ENCODE measurements around the gene CDHR3. TPM values are rescaled to one million over a fixed set of nuclear protein-coding genes. Genes with fewer than 3 reads are reported as not detected.

The CDHR3 gene
- total RNA-seq, 1 experiment from 2014 or later: not detected

DNA sequence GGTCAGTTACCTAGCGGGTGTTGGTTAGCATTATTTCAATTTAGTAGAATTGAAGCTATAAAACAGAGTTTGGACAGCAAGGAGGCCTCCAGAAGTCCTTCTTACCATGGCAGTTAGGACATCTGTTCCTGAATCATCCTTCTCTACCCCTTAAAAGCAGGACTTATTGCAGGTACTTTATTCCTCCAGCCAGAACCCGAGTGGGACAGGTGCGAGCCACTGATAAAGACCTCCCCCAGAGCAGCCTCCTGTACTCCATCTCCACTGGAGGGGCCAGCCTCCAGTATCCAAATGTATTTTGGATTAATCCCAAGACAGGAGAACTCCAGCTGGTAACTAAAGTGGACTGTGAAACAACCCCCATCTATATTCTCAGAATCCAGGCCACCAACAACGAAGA lies 54.6 kb downstream of the CDHR3 start:
- Histone ChIP-seq H4K20me1 (ENCODE audit: insufficient read depth, low read depth, low read length) (no peaks in the 10 kb centered on the region), H3K27ac (ENCODE audit: low read length) (no peak overlapping the region), H3K27me3 (ENCODE audit: low read length) (no peaks in the 10 kb centered on the region), H3K36me3 (ENCODE audit: insufficient read depth, low read length) (no peaks in the 10 kb centered on the region), H3K4me3 (ENCODE audit: low read length) (no peak overlapping the region), H3K9me3 (ENCODE audit: low read length) (no peaks in the 10 kb centered on the region), H2AFZ (ENCODE audit: low read length) (no peak overlapping the region), H3K9me2 (replicated peaks; ENCODE audit: insufficient read depth, low read length) (no peaks in the 10 kb centered on the region), H3K9ac (ENCODE audit: low read length) (no peak overlapping the region), H3K4me1 (ENCODE audit: low read length) (peaks cover 13% of the 10 kb centered on the region), H3K4me2 (ENCODE audit: low read depth, low read length, poor library complexity, severe bottlenecking) (no peak overlapping the region), H3K79me2 (ENCODE audit: low read length) (no peaks in the 10 kb centered on the region)
- DNase-seq: no peak

DNA sequence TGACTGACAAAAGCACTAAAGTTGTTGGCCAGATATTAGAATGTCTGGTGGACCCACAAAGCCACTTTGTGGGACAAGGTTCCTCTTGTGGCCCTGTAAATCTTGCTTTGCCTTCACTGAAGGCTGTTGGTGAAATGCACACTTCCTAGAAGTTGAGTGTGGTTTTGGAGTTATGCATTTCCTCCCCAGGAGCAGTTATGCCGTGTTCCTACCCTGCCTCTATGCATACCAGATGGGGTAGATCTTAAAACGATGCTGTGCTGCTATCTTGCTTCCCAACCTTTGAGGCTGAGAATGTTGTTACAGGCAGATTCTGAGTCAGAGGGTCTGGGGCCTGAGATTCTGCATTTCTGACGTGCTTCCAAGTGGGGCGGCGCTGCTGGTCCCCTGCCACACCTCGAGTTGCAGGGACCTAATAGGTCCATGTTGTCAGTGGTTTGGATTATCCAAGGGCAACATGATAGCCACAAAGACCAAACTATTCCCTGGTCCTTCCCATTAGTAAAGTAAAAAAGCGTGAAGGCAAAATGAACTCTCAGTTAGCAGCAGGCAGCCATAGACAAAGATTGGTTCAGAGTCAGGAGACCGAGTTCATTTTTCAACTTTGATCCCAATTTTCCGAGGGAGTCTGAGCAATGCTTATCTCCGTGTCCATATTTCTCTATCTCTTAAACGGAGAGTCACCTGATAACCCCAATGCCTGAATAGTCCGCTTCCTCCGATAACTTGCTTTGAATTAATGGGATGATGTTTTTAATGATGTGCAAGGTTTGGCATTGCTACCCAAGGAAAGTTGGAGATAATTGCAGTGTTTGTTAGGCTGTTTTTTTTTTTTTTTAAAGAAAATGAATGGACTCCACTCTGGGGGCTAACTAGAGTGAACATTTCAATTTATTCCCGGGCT lies 55.8 kb downstream of the CDHR3 start:
- no peak for DNase-seq
- Histone ChIP-seq H3K9ac (ENCODE audit: low read length) (no peak overlapping the region), H3K4me2 (ENCODE audit: low read depth, low read length, poor library complexity, severe bottlenecking) (no peak overlapping the region)

DNA sequence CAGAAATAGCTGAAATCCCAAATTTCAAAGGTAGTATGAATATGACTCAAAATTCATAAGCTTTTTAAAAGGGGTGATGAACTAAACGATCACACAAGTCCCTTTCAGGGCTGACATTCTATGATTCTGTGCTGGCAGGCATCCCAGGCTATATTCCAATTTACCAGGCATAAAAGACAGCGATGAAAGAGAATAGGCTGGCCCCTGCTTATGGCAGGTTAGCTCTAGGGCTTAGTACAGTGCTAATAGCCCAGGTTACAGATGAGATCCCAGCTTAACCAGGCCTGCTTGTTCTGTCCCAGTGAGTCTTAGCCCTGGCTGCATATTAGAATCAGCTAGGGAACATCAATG lies 56.4 kb downstream of the CDHR3 start:
- Histone ChIP-seq H2AFZ (ENCODE audit: low read length) (no peak overlapping the region), H3K79me2 (ENCODE audit: low read length) (no peaks in the 10 kb centered on the region), H3K4me1 (ENCODE audit: low read length) (peaks cover 31% of the 10 kb centered on the region), H4K20me1 (ENCODE audit: insufficient read depth, low read depth, low read length) (no peaks in the 10 kb centered on the region), H3K9me3 (ENCODE audit: low read length) (no peaks in the 10 kb centered on the region), H3K9ac (ENCODE audit: low read length) (no peak overlapping the region), H3K36me3 (ENCODE audit: insufficient read depth, low read length) (no peaks in the 10 kb centered on the region), H3K27ac (ENCODE audit: low read length) (no peak overlapping the region), H3K4me3 (ENCODE audit: low read length) (no peak overlapping the region), H3K27me3 (ENCODE audit: low read length) (no peaks in the 10 kb centered on the region), H3K4me2 (ENCODE audit: low read depth, low read length, poor library complexity, severe bottlenecking) (no peak overlapping the region), H3K9me2 (replicated peaks; ENCODE audit: insufficient read depth, low read length) (no peaks in the 10 kb centered on the region)
- no peak for DNase-seq

More for the DNA sequence above, 55.8 kb downstream of the CDHR3 start:
- no peaks in the 10 kb centered on the region for H3K79me2 ChIP-seq (ENCODE audit: low read length)
- no peaks in the 10 kb centered on the region for H4K20me1 ChIP-seq (ENCODE audit: insufficient read depth, low read depth, low read length)
- H3K9me2 ChIP-seq (replicated peaks; ENCODE audit: insufficient read depth, low read length): no peaks in the 10 kb centered on the region
- H2AFZ ChIP-seq (ENCODE audit: low read length): no peak overlapping the region
- H3K27me3 ChIP-seq (ENCODE audit: low read length): no peaks in the 10 kb centered on the region
- no peak overlapping the region for H3K27ac ChIP-seq (ENCODE audit: low read length)
- H3K4me3 ChIP-seq (ENCODE audit: low read length): no peak overlapping the region
- H3K9me3 ChIP-seq (ENCODE audit: low read length): no peaks in the 10 kb centered on the region
- H3K4me1 ChIP-seq (ENCODE audit: low read length): peaks cover 24% of the 10 kb centered on the region
- no peaks in the 10 kb centered on the region for H3K36me3 ChIP-seq (ENCODE audit: insufficient read depth, low read length)

DNA sequence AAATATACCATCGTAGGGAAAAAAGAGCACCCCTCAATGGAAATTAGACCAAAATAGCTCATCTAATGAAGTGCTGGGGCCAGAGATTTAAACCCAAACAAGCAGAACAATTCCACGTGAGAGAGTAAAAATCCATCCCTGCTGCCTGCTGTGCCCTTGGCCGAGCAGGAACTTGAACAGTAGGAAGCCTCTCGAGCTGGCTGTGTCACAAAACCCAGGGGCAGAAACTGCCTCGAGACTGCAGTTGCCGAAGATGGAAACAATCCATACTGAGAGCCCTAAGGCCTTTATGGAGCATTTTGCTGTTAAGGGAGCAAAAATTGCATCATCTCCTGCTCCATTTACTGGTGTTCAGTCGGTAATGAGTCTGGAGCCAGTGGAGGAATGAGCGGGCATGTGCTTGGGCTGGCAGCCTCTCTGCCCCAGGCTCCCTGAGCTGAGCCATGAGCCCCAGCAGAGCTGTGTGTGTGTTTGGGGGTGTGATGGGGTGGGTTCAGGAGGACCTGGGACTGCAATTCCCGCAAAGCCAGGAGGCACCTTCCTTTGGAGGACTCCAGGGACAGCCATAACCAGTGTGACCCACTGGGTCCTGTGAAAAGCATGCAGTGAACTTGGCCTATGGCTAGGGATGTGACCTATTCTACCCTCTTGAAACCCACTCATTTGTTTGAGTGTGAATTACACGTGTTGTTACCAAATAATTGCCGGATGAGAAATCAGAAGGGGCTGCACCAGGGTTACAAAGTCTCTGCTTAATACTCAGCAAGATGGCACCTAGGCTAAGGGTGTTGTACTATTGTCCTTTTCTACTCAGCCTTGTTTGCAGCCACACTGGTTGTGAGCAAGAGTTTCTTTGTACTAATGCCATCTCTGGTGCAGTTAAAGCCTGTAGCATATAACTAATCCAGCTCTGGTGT lies 58.3 kb downstream of the CDHR3 start:
- no peak for DNase-seq
- H4K20me1 ChIP-seq (ENCODE audit: insufficient read depth, low read depth, low read length): no peaks in the 10 kb centered on the region
- H3K9me2 ChIP-seq (replicated peaks; ENCODE audit: insufficient read depth, low read length): no peaks in the 10 kb centered on the region
- H3K36me3 ChIP-seq (ENCODE audit: insufficient read depth, low read length): no peaks in the 10 kb centered on the region
- no peak overlapping the region for H2AFZ ChIP-seq (ENCODE audit: low read length)
- H3K4me2 ChIP-seq (ENCODE audit: low read depth, low read length, poor library complexity, severe bottlenecking): no peak overlapping the region
- H3K4me1 ChIP-seq (ENCODE audit: low read length): peaks cover 32% of the 10 kb centered on the region
- H3K27ac ChIP-seq (ENCODE audit: low read length): no peak overlapping the region
- H3K9me3 ChIP-seq (ENCODE audit: low read length): no peaks in the 10 kb centered on the region
- no peaks in the 10 kb centered on the region for H3K27me3 ChIP-seq (ENCODE audit: low read length)
- no peak overlapping the region for H3K4me3 ChIP-seq (ENCODE audit: low read length)
- no peaks in the 10 kb centered on the region for H3K79me2 ChIP-seq (ENCODE audit: low read length)
- H3K9ac ChIP-seq (ENCODE audit: low read length): no peak overlapping the region

DNA sequence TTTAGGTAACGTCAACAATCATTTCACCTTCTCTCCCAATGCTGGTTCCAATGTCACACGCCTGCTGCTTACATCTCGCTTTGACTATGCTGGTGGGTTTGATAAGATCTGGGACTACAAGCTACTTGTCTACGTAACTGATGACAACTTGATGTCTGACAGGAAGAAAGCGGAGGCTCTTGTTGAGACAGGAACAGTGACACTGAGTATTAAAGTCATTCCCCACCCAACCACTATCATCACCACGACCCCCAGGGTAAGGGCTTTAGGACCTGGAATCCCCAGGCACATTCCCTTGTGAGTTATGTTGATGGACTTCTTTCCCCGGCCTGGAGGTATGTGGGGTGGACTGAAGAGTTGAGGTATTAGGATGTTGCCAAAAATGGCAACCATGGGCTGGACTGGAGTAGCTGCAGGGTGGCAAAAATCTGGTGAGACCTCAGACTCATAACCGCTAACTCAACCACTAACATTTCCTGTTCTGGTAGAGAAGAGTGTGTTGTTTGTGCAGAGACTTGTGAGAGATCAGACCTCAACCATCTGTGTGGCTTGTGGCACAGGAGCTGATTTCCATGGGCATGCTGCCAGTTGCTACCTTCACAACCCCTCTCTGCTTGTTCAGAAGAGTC lies 59.2 kb downstream of the CDHR3 start:
- Histone ChIP-seq H3K36me3 (ENCODE audit: insufficient read depth, low read length) (no peaks in the 10 kb centered on the region), H3K4me2 (ENCODE audit: low read depth, low read length, poor library complexity, severe bottlenecking) (peak overlapping the region; percentile 18), H4K20me1 (ENCODE audit: insufficient read depth, low read depth, low read length) (no peaks in the 10 kb centered on the region), H3K79me2 (ENCODE audit: low read length) (no peaks in the 10 kb centered on the region), H2AFZ (ENCODE audit: low read length) (no peak overlapping the region), H3K9ac (ENCODE audit: low read length) (no peak overlapping the region), H3K4me3 (ENCODE audit: low read length) (no peak overlapping the region), H3K4me1 (ENCODE audit: low read length) (peaks cover 32% of the 10 kb centered on the region), H3K9me3 (ENCODE audit: low read length) (no peaks in the 10 kb centered on the region), H3K9me2 (replicated peaks; ENCODE audit: insufficient read depth, low read length) (no peaks in the 10 kb centered on the region), H3K27ac (ENCODE audit: low read length) (no peak overlapping the region), H3K27me3 (ENCODE audit: low read length) (no peaks in the 10 kb centered on the region)
- DNase-seq: peak; percentile 76

DNA sequence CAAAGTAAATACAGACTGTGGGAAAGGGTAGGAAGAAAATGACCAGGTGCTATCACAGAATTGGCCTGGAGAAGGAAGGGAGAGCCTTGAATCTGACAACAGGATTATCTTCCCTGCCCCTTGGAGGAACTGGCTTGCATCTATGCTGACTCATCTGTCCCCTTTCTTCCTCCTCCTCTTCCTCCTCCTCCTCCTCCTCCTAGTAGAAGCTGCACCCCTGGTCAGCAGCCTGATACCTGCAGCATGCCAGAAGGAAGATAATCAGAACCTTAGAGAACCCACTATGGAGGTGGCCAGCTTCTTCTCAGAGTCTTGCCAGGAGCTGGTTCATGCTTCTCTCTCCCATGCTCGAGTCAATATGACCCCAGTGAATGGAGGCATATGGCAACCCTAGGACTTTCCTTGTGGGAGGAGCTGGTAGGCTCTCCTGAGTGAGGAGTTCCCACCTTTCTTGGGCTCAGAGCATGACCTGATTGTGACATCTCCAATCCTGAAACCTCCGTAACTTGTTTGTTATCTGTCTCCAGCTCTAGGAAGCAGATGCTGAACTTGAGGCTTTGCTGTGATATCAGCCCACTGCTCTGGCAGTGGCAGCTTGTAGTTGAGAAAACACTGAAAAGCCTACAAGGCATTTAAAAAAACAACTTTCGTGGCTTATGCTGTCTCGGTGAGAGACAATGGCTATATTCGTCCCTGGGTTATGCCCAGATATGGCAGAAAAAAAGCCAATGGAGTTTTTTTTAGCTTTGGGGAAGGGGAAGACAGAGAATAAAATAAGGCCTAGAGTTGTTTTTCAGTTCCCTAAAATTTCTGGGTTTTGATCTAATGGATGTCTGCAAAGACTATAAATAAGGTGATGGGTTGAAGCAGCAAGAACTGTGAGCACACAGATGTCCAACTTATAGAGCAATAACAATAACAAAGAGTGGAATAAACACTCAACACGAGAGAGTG lies 60.6 kb downstream of the CDHR3 start:
- Histone ChIP-seq H3K36me3 (ENCODE audit: insufficient read depth, low read length) (no peaks in the 10 kb centered on the region), H3K9me2 (replicated peaks; ENCODE audit: insufficient read depth, low read length) (no peaks in the 10 kb centered on the region), H3K27ac (ENCODE audit: low read length) (no peak overlapping the region), H2AFZ (ENCODE audit: low read length) (no peak overlapping the region), H3K4me1 (ENCODE audit: low read length) (peaks cover 32% of the 10 kb centered on the region), H3K27me3 (ENCODE audit: low read length) (no peaks in the 10 kb centered on the region), H3K9ac (ENCODE audit: low read length) (no peak overlapping the region), H3K4me3 (ENCODE audit: low read length) (no peak overlapping the region), H3K4me2 (ENCODE audit: low read depth, low read length, poor library complexity, severe bottlenecking) (peak overlapping the region; percentile 27), H3K9me3 (ENCODE audit: low read length) (no peaks in the 10 kb centered on the region), H4K20me1 (ENCODE audit: insufficient read depth, low read depth, low read length) (no peaks in the 10 kb centered on the region), H3K79me2 (ENCODE audit: low read length) (no peaks in the 10 kb centered on the region)
- peak; percentile 54 for DNase-seq

DNA sequence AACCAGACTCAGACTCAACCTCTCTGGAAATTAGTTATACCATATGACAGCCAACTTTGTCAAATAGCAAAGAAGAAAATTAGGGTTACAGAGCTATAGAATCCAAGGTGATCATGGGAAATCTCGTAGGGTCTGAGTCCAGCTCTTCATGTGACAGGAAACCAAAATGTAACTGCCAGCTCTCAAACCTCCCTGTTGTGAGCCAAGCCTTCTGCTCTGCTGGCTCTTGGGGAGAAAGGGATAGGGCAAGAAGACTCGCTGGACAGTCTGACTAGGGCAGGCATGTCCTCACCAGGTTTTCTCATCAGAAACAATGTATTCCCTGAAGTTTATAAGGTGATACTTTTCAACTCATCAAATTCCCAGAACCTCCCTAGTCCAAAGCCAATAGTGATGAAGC lies 63.0 kb downstream of the CDHR3 start:
- H4K20me1 ChIP-seq (ENCODE audit: insufficient read depth, low read depth, low read length): no peaks in the 10 kb centered on the region
- no peak for DNase-seq
- H3K9ac ChIP-seq (ENCODE audit: low read length): no peak overlapping the region
- no peaks in the 10 kb centered on the region for H3K27me3 ChIP-seq (ENCODE audit: low read length)
- H3K4me3 ChIP-seq (ENCODE audit: low read length): no peak overlapping the region
- H3K36me3 ChIP-seq (ENCODE audit: insufficient read depth, low read length): no peaks in the 10 kb centered on the region
- no peak overlapping the region for H3K27ac ChIP-seq (ENCODE audit: low read length)
- H3K4me2 ChIP-seq (ENCODE audit: low read depth, low read length, poor library complexity, severe bottlenecking): no peak overlapping the region
- peaks cover 28% of the 10 kb centered on the region for H3K4me1 ChIP-seq (ENCODE audit: low read length)
- H3K9me2 ChIP-seq (replicated peaks; ENCODE audit: insufficient read depth, low read length): no peaks in the 10 kb centered on the region
- H2AFZ ChIP-seq (ENCODE audit: low read length): no peak overlapping the region
- no peaks in the 10 kb centered on the region for H3K9me3 ChIP-seq (ENCODE audit: low read length)
- no peaks in the 10 kb centered on the region for H3K79me2 ChIP-seq (ENCODE audit: low read length)

All from Karpas-422 (cell line).